Left cardiac atrium (tissue), 4 donors: Measurements from ENCODE around the gene COL4A2. TPM values are rescaled to one million over a fixed set of nuclear protein-coding genes. Genes with fewer than 3 reads are reported as not detected.

Source experiments
- ATAC-seq, 2 donors: fragments of 200-7000 bp; cut with Tn5 transposase; one replicate each; pipeline ENCODE4 v1.9.1; 2020; ENCODE audit warnings: mild to moderate bottlenecking in 2 of 2, moderate library complexity in 2 of 2
- DNase-seq: peaks from one replicate; pipeline ENCODE4 v3.0.0-alpha.2; 2020
- intact Hi-C, 2 donors: fragments of 100-400 bp; cut with DNase I; formaldehyde crosslinking; loops; one replicate each; pipeline versions ENCODE4 v1.14.1 to v1.15.1; 2022 to 2023
- total RNA-seq, 2 donors: library from RNA; stranded (reverse); fragmentation: NEBNext Ultra II Directional; extraction: Animal tissue kit (Norgen Biotek cat#: 25700); gene quantifications; one replicate each; pipeline ENCODE4 v1.2.1, GENCODE V29; 2021
- donor health status: DM: no; HTN: yes; CAD: no.
- donor health status: DM: no; HTN: yes; CAD: no; lungs with severe emphysema.
- donor health status: DM: yes; HTN: yes; CAD: no.
- donor health status: Dilated cardiomyopathy.

The COL4A2 gene
- total RNA-seq, 2 donors from 2014 or later, result 176 to 384 TPM

DNA sequence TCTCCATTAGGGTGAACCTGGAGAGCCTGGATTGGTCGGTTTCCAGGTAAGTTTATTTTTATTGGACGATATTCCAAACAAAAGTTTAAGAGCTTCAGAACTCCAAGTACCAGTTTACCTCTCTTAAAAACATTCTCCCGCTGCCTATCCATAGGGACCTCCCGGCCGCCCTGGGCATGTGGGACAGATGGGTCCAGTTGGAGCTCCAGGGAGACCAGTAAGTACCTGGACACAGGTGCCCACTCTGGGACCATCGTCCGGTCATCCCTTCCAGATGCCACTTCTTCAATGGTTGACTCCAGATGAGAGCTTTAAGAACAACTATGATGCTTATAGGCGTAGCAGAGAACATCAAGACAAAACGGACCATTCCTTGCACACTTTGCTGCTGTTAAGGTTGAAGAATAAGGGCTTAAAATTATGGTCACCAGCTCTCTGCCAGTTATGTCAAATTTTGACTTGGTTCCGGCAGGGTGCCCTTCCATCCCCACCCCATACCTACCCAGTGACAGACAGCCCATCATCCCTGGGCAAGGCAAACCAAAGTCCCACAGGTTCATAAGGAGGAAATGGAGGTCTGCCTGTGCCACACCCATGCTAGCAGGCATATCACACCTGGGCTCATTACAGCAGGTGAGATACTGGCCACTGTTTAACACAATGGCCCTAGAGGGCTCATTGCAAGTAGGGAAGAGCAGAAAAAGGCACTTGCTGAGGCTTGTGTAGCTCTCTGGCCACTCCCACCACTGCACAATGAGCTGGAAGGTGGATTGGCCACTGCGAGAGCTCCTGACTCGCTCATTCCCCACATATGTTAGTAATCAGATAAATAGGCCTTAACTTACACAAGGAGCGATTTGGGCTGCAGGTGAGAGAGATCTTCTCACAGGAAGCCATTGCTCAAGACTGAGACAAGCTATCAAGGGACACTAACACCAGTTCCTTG lies 123.6 kb downstream of the COL4A2 start:
- DNase-seq (no peak), ATAC-seq (no peak)
- intact Hi-C loops, result loop anchor here in 1 of 2 donors (10.0 kb wide), 1 partner anchor 206 kb away; no protein-coding TSS in a partner anchor

DNA sequence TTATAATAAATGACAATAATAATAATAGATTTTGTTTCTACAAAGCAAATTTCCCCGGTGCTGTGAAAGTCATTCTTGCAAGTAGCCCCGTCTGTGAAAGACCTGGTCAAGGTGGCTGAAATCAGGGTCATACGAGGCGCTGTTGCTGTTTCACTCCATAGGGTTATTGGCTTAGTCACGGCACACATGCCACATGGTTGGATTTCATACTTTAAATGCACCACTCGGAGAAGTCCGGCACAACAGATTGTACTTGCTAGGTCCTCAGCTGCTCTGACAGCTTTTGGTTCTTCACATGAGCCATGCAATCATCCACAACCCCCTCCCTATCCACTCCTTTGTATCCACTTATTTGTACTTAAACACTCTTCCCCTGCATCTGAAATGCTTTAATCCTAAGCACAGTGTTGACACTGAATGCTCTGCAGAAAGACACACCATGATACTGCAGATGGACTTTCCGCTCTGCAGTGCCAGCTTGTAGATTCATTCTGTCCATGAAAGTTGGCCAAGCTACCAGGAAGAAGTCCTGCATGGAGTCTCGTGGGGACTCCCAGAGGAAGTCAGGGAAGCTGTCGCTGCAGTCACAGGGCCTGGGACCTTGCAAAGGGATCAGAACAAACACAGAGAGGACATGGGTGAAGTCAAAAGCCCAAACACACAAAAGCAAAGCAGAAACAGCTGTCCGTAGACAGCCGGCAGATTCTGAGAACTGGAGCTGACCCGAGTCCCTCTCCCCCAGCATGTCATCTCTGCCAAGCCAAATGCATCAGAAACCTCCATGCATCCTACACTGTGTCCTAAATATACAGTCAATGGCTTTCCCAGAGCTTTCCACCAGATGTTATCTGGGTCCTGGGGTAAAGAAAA lies 124.6 kb downstream of the COL4A2 start:
- ATAC-seq (peak; percentile 60 to 61), DNase-seq (no peak)
- intact Hi-C loops, result loop anchor here in 1 of 2 donors (10.0 kb wide), 1 partner anchor 207 kb away; no protein-coding TSS in a partner anchor

DNA sequence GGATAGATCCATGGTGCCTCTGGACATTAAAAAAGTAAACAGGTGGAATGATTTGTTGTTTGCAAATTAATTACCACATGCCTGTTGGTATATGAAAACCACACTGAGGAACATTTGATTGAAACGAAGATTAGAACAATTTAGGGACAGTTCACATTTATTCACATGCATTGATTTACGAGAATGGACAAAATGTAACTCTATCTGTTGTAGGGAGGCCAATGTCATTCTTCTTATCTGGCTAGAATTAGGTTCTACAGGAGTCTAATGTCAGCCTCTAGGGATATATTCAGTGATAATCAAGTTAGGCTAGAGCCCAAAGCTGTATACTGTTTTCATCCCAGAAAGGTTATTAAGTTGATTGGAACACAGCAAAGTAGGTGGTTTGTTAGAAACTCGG lies 125.4 kb downstream of the COL4A2 start:
- no peak for DNase-seq
- no peak for ATAC-seq
- intact Hi-C loops, result loop anchor here in 1 of 2 donors (10.0 kb wide), 1 partner anchor 208 kb away; no protein-coding TSS in a partner anchor

DNA sequence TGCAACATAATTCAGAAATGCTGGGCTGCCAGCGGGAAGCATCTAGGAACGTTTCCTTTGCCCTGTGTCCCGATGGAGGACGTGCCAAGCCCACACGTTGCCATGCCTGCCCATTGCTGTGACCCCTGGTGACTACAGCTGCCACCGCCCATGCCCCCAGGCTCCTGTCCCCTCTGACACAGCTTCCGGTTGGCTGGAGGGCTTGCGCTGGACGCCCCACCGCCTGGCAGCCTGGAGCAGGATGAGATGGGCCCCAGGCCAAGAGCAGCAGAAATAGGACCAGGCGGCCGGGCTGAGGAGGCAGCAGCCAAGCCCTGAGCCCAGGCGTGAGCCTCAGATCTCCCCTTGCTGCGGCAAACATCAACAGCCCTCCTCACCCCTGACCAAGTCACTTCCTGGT lies 125.9 kb downstream of the COL4A2 start:
- peak; percentile 81 for ATAC-seq
- intact Hi-C loops, result loop anchor here in 1 of 2 donors (10.0 kb wide), 1 partner anchor 208 kb away; no protein-coding TSS in a partner anchor
- peak; percentile 81 for DNase-seq

GRCh38 chr13:110434629-110435028 lies 127.5 kb downstream of the COL4A2 start:
- DNase-seq (no peak), ATAC-seq (no peak)
- intact Hi-C loops, result loop anchor here in 1 of 2 donors (10.0 kb wide), 1 partner anchor 210 kb away; no protein-coding TSS in a partner anchor

DNA sequence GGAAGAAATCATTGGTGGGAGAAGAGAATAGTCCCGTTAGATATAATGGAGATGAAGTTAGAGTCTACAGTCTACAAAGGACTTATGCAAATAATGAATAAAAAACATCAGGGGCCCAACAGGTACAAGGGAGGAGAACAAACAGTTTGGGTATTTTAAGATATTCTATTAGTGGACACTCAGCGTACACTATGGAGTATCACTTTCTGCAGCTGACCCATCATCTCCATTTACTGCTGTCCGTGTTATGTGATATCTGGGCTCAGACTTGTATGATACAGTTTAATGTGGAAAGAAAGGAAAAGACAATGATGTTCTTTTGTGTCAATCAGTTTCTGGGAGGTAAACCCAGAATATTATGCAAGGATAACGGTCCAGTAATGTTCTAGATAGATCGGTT lies 128.2 kb downstream of the COL4A2 start:
- intact Hi-C loops, result loop anchor here in 1 of 2 donors (10.0 kb wide), 1 partner anchor 211 kb away; no protein-coding TSS in a partner anchor

DNA sequence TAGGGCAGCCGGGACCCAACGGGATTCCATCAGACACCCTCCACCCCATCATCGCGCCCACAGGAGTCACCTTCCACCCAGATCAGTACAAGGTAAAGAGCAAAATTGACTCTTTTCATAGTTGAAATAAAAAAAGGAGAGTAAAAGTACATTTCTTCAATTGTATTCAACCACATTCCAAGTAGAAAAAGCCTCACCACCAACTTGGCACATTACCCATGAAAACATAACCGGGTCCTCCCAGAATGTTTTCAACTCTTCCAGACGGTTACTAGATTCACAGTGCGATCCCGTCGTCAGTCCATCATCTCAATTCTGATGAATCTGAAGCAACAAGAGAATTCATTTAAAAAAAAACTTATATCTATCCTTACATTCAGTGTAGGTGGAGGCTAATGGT lies 129.2 kb downstream of the COL4A2 start:
- intact Hi-C loops, result loop anchor here in 1 of 2 donors (10.0 kb wide), 1 partner anchor 211 kb away; no protein-coding TSS in a partner anchor
- ATAC-seq (no peak), DNase-seq (no peak)

More for the DNA sequence above, 128.2 kb downstream of the COL4A2 start:
- ATAC-seq (no peak), DNase-seq (no peak)

DNA sequence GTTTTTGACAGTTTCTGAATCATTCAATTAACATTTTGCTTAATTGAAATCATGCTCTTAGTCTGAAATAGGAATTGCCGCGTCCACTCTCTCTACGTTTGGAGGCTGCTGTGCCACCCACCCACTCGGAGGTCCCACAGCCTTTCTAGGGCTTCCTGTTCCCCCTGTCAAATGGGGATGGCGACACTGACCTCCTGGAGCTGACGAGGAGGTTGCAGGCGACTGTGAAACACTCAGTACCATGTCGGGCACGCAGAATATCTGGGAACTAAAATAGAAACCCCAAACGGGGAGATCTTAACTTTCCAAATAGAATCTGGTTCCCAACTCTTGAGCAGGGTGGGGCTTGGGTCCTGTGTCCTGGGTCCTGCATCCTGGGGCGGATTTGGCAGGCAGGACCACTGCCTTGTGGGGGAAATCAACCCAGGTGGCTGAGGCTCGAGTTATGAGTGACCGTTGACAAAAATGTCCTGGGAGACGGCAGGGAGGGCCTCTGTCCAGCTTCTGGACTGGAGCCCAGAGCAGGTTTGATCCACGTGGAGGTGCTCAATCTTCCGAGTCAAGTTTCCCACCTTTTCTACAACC lies 129.8 kb downstream of the COL4A2 start:
- ATAC-seq (no peak), DNase-seq (no peak)
- intact Hi-C loops, result loop anchor here in 1 of 2 donors (10.0 kb wide), 1 partner anchor 212 kb away; no protein-coding TSS in a partner anchor

DNA sequence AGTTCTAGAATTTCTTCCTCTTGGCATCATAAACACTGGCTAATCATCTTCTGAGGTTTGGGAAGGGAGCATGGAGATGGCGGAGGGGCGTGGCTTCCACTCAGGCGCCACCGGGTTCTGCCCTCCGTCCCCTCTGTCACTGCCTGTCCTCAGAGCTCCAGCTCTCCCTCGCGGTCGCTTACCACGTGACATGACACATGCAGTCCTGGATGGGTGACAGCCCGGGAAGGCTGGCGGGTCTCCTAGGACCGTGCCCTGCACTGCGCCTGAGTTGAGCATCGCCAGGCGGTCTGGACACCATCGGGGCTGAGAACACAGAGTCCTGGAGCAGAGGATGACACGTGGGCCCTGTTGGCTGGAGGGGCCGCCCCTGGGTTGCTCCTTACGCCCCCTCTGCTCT lies 131.1 kb downstream of the COL4A2 start:
- intact Hi-C loops, result loop anchor here in 1 of 2 donors (10.0 kb wide), 1 partner anchor 213 kb away; no protein-coding TSS in a partner anchor
- ATAC-seq (peak in 1 of 2 donors; percentile 19), DNase-seq (no peak)

DNA sequence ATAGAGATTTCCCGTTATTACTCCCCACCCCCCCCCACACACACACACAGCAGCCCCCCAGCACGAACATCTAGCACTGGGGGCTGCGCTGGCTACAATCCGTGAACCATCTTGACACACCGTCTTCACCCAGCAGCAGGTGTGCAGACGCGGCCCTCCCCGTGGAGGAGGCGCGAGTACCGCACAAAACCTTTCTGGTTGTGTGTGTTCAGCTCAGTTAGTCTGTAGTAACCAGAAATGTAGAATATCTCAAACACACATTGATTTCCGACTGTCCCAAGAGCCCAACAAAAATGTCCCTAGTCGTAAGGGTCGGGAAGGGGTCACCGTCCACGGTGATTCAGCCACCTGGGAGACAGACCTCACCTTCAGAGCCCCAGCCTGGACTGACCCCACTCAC lies 131.7 kb downstream of the COL4A2 start:
- DNase-seq, result no peak
- ATAC-seq, result no peak
- intact Hi-C loops, result loop anchor here in 1 of 2 donors (10.0 kb wide), 1 partner anchor 214 kb away; no protein-coding TSS in a partner anchor

- ATAC-seq (no peak), DNase-seq (no peak)
- intact Hi-C loops, result no loop called here
Measured at GRCh38 chr13:110440946-110441731, 134.1 kb downstream of the COL4A2 start.

DNA sequence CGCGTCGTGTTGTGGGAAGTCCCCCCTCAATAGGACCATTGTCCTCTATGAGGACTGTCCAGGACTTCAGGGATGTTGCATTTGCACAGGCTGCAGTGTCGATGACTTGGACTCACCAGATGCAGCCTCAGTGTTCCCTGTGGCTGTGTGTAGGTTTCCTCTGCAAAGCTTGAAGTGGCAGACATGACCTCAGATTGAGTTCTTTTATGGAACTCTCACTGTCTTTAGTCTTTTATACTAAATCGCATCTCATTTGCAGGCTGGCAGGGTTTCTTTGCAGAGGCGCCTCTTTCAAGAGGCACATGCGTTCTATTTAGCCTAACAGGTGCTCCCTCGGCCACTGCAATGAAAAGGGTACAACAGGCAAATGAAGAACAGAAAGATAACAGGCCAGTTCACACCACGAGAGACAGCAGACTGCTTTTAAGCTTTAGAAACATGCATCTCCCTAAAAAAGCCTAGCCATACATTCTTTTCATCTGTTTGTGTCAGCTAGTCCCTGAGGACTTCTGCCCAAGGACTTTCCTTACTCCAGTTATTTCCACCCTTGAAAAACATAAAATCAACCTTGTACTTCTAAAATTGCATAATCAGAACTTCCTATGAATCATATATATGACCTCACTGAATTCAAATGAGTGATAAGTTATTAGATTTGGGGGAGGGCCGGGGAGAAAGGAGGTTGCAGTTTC lies 136.0 kb downstream of the COL4A2 start:
- intact Hi-C loops, result no loop called here
- DNase-seq (no peak), ATAC-seq (peak in 1 of 2 donors; percentile 14)

GRCh38 chr13:110443622-110444225 lies 136.6 kb downstream of the COL4A2 start:
- DNase-seq (no peak), ATAC-seq (peak; percentile 10 to 12)
- intact Hi-C loops, result no loop called here

- ATAC-seq (peak; percentile 68 to 78), DNase-seq (no peak)
- intact Hi-C loops, result no loop called here
Measured at GRCh38 chr13:110444226-110444653, 137.2 kb downstream of the COL4A2 start.

DNA sequence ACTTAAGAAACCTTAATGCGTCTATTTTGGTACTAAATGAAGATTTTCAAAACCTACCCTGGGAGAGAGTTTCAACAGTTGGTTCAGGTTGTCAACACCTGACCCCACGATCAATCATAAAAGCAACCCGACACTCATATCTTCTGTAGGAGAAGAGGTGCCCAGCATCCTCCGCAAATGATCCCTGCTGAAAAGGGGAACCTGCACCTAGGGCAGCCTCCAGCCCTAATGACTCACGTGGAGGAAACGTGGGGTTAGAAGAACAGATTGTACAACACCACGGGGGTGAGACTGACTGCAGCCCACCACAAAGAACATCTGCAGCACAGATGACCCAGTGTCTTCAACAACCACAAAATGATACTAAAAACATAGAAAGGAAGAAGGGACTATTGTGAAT lies 138.1 kb downstream of the COL4A2 start:
- DNase-seq (no peak), ATAC-seq (no peak)
- intact Hi-C loops, result no loop called here

DNA sequence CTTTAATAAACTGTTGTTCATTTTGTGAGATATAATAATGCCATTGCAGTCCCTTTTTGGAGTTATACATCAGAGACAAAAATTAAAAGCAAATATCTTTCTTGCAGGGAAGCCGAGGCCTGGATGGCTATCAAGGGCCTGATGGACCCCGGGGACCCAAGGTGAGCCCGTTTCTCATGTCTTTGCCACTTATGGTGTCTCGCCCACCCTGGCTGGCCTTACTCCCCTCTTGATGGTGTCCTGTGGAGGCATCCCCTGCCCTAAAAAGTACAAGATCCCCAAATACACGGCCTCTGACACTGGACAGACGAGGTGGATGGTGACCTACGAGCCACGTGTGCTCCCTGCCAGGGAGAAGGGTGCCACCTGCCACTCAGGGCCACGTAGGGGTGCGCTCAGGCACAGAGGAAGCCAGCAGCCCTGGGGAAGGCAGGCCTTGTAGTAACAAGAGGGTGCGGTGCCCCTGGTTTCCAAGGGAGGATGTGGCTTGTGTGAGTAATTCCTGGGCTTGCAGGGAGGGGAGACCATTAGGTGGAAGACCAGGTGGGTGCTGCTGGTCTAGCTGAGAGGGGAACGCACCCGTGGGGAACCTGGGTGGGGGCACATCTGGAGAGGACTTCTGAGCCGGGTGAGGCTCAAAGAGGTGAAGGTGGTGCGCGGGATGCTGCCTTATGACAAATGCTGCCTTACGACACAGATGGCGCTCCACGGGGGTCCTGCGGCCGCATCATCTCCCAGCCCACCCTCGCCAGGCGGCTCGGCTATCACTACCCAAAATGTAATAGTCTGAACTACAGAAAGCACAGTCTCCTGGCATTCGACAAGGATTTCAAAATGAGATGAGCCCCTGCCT lies 138.9 kb downstream of the COL4A2 start:
- ATAC-seq (no peak), DNase-seq (no peak)
- intact Hi-C loops, result no loop called here
